CD4-positive, alpha-beta T cell (primary cell): Measurements from ENCODE around the gene NPY4R. TPM values are rescaled to one million over a fixed set of nuclear protein-coding genes. Genes with fewer than 3 reads are reported as not detected.
"Not testable (repeated sequence)": the region's sequence is repeated elsewhere in the genome, so short reads cannot be mapped to it uniquely, and the experiment has no call there.

Experiments
- ATAC-seq: fragments of 200-7000 bp; cut with Tn5 transposase; one replicate; pipeline ENCODE4 v1.10.0; 2022; ENCODE audit warnings: mild to moderate bottlenecking; ENCODE audit not compliant: poor library complexity
- CTCF ChIA-PET: fragments of 350-600 bp; sonication (Branson Sonifier 250); formaldehyde crosslinking; loops from one replicate; lab custom pipeline; 2021; ENCODE audit warnings: antibody characterized with exemption, inconsistent platforms; lab: Charles Lee
- POLR2A ChIA-PET: fragments of 350-600 bp; sonication (Branson Sonifier 250); formaldehyde crosslinking; loops from one replicate; lab custom pipeline; 2021; ENCODE audit warnings: antibody characterized with exemption, inconsistent platforms; lab: Charles Lee
- DNase-seq, 14 experiments: peaks; one replicate each; pipeline ENCODE4 v3.0.0-alpha.2; 2013 to 2020; ENCODE audit warnings: mixed read lengths in 2 of 14
- H3K27ac ChIP-seq, 2 donors: one replicate each; pipeline versions ENCODE4 v1.5.1 to v1.7.0; 2013; ENCODE audit warnings: low read length in 2 of 2, low read depth in 1 of 2, mild to moderate bottlenecking in 1 of 2
- H3K27me3 ChIP-seq, 2 experiments: 1 replicate in 1 of 2; 2 replicates in 1 of 2; pipeline versions ENCODE4 v1.6.1 to v1.7.0; 2013; ENCODE audit warnings: low read length in 2 of 2, control low read depth in 1 of 2, mild to moderate bottlenecking in 1 of 2, moderate library complexity in 1 of 2; ENCODE audit not compliant: insufficient read depth in 2 of 2, control insufficient read depth in 1 of 2
- H3K36me3 ChIP-seq: one replicate; pipeline ENCODE4 v1.6.1; 2013; ENCODE audit warnings: low read length, control low read depth; ENCODE audit not compliant: insufficient read depth
- H3K4me1 ChIP-seq: one replicate; pipeline ENCODE4 v1.6.1; 2013; ENCODE audit warnings: low read length, control low read depth; ENCODE audit not compliant: insufficient read depth
- H3K4me3 ChIP-seq: one replicate; pipeline ENCODE4 v1.5.1; 2013; ENCODE audit warnings: mild to moderate bottlenecking, low read length, moderate library complexity
- H3K9me3 ChIP-seq, 2 experiments: 1 replicate in 1 of 2; 2 replicates in 1 of 2; pipeline versions ENCODE4 v1.6.1 to v1.7.0; 2013; ENCODE audit warnings: low read length in 2 of 2, mild to moderate bottlenecking in 2 of 2, control low read depth in 1 of 2, moderate library complexity in 1 of 2; ENCODE audit not compliant: control insufficient read depth in 1 of 2, insufficient read depth in 1 of 2
- H3K27ac Mint-ChIP-seq: one replicate; pipeline ENCODE4 v1.8.0; 2020; ENCODE audit warnings: mixed read lengths
- H3K27me3 Mint-ChIP-seq: one replicate; pipeline ENCODE4 v1.8.0; 2021; ENCODE audit warnings: mixed read lengths
- H3K36me3 Mint-ChIP-seq: one replicate; pipeline ENCODE4 v1.8.0; 2021; ENCODE audit warnings: low read depth, mixed read lengths
- H3K4me1 Mint-ChIP-seq: one replicate; pipeline ENCODE4 v1.8.0; 2021; ENCODE audit warnings: low read depth, mixed read lengths
- H3K4me3 Mint-ChIP-seq: one replicate; pipeline ENCODE4 v1.8.0; 2020; ENCODE audit warnings: mild to moderate bottlenecking, mixed read lengths
- H3K9me3 Mint-ChIP-seq: one replicate; pipeline ENCODE4 v1.8.0; 2020; ENCODE audit warnings: mixed read lengths
- CTCF ChIP-seq: fragments of 200-600 bp; IDR thresholded peaks from one replicate; pipeline ENCODE4 v1.8.0; 2022; ENCODE audit warnings: antibody characterized with exemption, mild to moderate bottlenecking
- intact Hi-C, 2 experiments: fragments of 100-400 bp; cut with DNase I in 1 of 2; cut with micrococcal nuclease in 1 of 2; formaldehyde crosslinking; loops; one replicate each; pipeline versions ENCODE4 v1.15.1 to v1.9.0; 2023 to 2025; cut with DNase I, micrococcal nuclease
- polyA plus RNA-seq, 2 donors: library from polyadenylated mRNA; unstranded; fragments of 120-200 nt; gene quantifications; one replicate each; pipeline ENCODE4 v1.2.1, GENCODE V29; 2013
- total RNA-seq, 174 experiments: library from RNA in 2 of 174; stranded (reverse) in 2 of 174; gene quantifications; one replicate each; pipeline ENCODE4 v1.2.3 and lab custom pipeline; 2021 to 2026

The NPY4R gene
- total RNA-seq (not detected), total RNA-seq (lab: John Stamatoyannopoulos, UW) (0 to 0.08 (median 0) reads per million in 172 experiments)
- polyA plus RNA-seq (2013, experiment 1 of 2), result not detected
- not detected for polyA plus RNA-seq (2013, experiment 2 of 2)

- intact Hi-C loops, DNase-seq, H3K27me3 ChIP-seq, H3K36me3 ChIP-seq, ATAC-seq, H3K27me3 Mint-ChIP-seq, H3K4me3 ChIP-seq, H3K4me1 Mint-ChIP-seq, H3K9me3 Mint-ChIP-seq, CTCF ChIA-PET, H3K4me1 ChIP-seq, H3K36me3 Mint-ChIP-seq, H3K9me3 ChIP-seq, H3K27ac Mint-ChIP-seq, H3K4me3 Mint-ChIP-seq, POLR2A ChIA-PET, H3K27ac ChIP-seq: not testable (repeated sequence)
Observed at GRCh38 chr10:46465765-46466164, at the start of gene NPY4R. Gene NPY4R, minus strand, starts transcription at chr10:46465958. Its CDS starts 3,323 bp downstream, at chr10:46462635.

GRCh38 chr10:46515366-46515765 lies 49.6 kb upstream of the NPY4R start:
- Histone ChIP-seq H3K9me3 (no peaks in the 10 kb centered on the region), H3K36me3 (no peaks in the 10 kb centered on the region), H3K4me3 (no peak overlapping the region), H3K4me1 (no peaks in the 10 kb centered on the region), H3K27ac (no peak overlapping the region), H3K27me3 (no peaks in the 10 kb centered on the region)
- no peak for TF ChIP-seq CTCF
- Mint-ChIP-seq H3K27ac (no peak overlapping the region), H3K27me3 (no peaks in the 10 kb centered on the region), H3K36me3 (no peaks in the 10 kb centered on the region), H3K9me3 (no peaks in the 10 kb centered on the region), H3K4me1 (no peaks in the 10 kb centered on the region), H3K4me3 (no peak overlapping the region)
- intact Hi-C loops, result no loop called here
- ChIA-PET POLR2A (no interaction called here), CTCF (no interaction called here)
- no peak for ATAC-seq
- no peak for DNase-seq

- TF ChIP-seq CTCF, result no peak
- ATAC-seq (no peak), DNase-seq (peak in 2 of 14 experiments; percentile 0 to 22)
- no peaks in the 10 kb centered on the region for H3K4me1 ChIP-seq
- H3K4me3 Mint-ChIP-seq, result no peak overlapping the region
- POLR2A ChIA-PET, result no interaction called here
- no peaks in the 10 kb centered on the region for H3K36me3 Mint-ChIP-seq
- no peaks in the 10 kb centered on the region for H3K9me3 Mint-ChIP-seq
- H3K4me1 Mint-ChIP-seq, result no peaks in the 10 kb centered on the region
- H3K36me3 ChIP-seq, result no peaks in the 10 kb centered on the region
- no peak overlapping the region for H3K4me3 ChIP-seq
- no peaks in the 10 kb centered on the region for H3K27me3 Mint-ChIP-seq
- no peaks in the 10 kb centered on the region for H3K9me3 ChIP-seq
- CTCF ChIA-PET, result no interaction called here
- intact Hi-C loops, result no loop called here
- no peak overlapping the region for H3K27ac Mint-ChIP-seq
- H3K27ac ChIP-seq, result no peak overlapping the region
- no peaks in the 10 kb centered on the region for H3K27me3 ChIP-seq
Observed at GRCh38 chr10:46514899-46515298, 49.1 kb upstream of the NPY4R start.

GRCh38 chr10:46514431-46514861 lies 48.7 kb upstream of the NPY4R start:
- no peaks in the 10 kb centered on the region for H3K36me3 Mint-ChIP-seq
- no peaks in the 10 kb centered on the region for H3K4me1 Mint-ChIP-seq
- ChIA-PET CTCF (no interaction called here), POLR2A (no interaction called here)
- no peak overlapping the region for H3K27ac Mint-ChIP-seq
- DNase-seq (peak in 2 of 14 experiments; percentile 0 to 32), ATAC-seq (no peak)
- no peak overlapping the region for H3K4me3 Mint-ChIP-seq
- no peaks in the 10 kb centered on the region for H3K27me3 Mint-ChIP-seq
- no peak for TF ChIP-seq CTCF
- H3K9me3 Mint-ChIP-seq, result no peaks in the 10 kb centered on the region
- H3K36me3 ChIP-seq, result no peaks in the 10 kb centered on the region
- H3K9me3 ChIP-seq, result no peaks in the 10 kb centered on the region
- no peak overlapping the region for H3K4me3 ChIP-seq
- no peaks in the 10 kb centered on the region for H3K27me3 ChIP-seq
- intact Hi-C loops, result no loop called here
- H3K4me1 ChIP-seq, result no peaks in the 10 kb centered on the region
- no peak overlapping the region for H3K27ac ChIP-seq

- H3K36me3 Mint-ChIP-seq, ATAC-seq, H3K27me3 ChIP-seq, H3K27me3 Mint-ChIP-seq, H3K4me1 Mint-ChIP-seq, H3K27ac ChIP-seq, H3K9me3 ChIP-seq, intact Hi-C loops, DNase-seq, H3K4me3 ChIP-seq, H3K9me3 Mint-ChIP-seq, H3K4me3 Mint-ChIP-seq, H3K36me3 ChIP-seq, H3K4me1 ChIP-seq, POLR2A ChIA-PET, CTCF ChIA-PET, H3K27ac Mint-ChIP-seq: not testable (repeated sequence)
Observed at GRCh38 chr10:46513333-46513732, 47.6 kb upstream of the NPY4R start.
